ENCODE results near the gene VANGL2.

VANGL2 gene

GRCh38 chr1:160439718-160440117 is 39.4 kb downstream of the VANGL2 start:
- no peak overlapping the region for H3K4me3 ChIP-seq (ENCODE audit: low read depth, low read length)
- CTCF ChIA-PET, result interaction anchor here (1.2 kb wide), 1 partner anchor 11 kb away, joined by 3 read pairs; no protein-coding TSS in a partner anchor
- no peak for DNase-seq (ENCODE audit: low read depth, low spot score)
- no peak for TF ChIP-seq CTCF (IDR thresholded peaks at IDR 0.05; ENCODE audit: insufficient read depth, low read length, missing control alignments)
- POLR2A ChIA-PET, result no interaction called here

GRCh38 chr1:160446945-160447600 is 46.7 kb downstream of the VANGL2 start:
- no peak overlapping the region for H3K4me3 ChIP-seq (ENCODE audit: low read depth, low read length)
- TF ChIP-seq CTCF (IDR thresholded peaks at IDR 0.05; ENCODE audit: insufficient read depth, low read length, missing control alignments), result no peak
- DNase-seq (ENCODE audit: low read depth, low spot score), result no peak
- CTCF ChIA-PET, result interaction anchor here (1.0 kb wide), 1 partner anchor 18 kb away, joined by 3 read pairs; no protein-coding TSS in a partner anchor
- POLR2A ChIA-PET, result no interaction called here

GRCh38 chr1:160449494-160449893 is 49.1 kb downstream of the VANGL2 start:
- POLR2A ChIA-PET, result no interaction called here
- DNase-seq (ENCODE audit: low read depth, low spot score), result no peak
- H3K4me3 ChIP-seq (ENCODE audit: low read depth, low read length), result no peak overlapping the region
- TF ChIP-seq CTCF (IDR thresholded peaks at IDR 0.05; ENCODE audit: insufficient read depth, low read length, missing control alignments), result no peak
- CTCF ChIA-PET, result no interaction called here

GRCh38 chr1:160451119-160451858 is 50.9 kb downstream of the VANGL2 start:
- no peak for TF ChIP-seq CTCF (IDR thresholded peaks at IDR 0.05; ENCODE audit: insufficient read depth, low read length, missing control alignments)
- no peak overlapping the region for H3K4me3 ChIP-seq (ENCODE audit: low read depth, low read length)
- POLR2A ChIA-PET, result no interaction called here
- DNase-seq (ENCODE audit: low read depth, low spot score), result no peak
- CTCF ChIA-PET, result interaction anchor here (1.0 kb wide), 1 partner anchor 156 kb away, joined by 3 read pairs; no protein-coding TSS in a partner anchor

- no peak for TF ChIP-seq CTCF (IDR thresholded peaks at IDR 0.05; ENCODE audit: insufficient read depth, low read length, missing control alignments)
- POLR2A ChIA-PET, result no interaction called here
- CTCF ChIA-PET, result interaction anchor here (1.0 kb wide), 1 partner anchor 156 kb away, joined by 3 read pairs; no protein-coding TSS in a partner anchor
- H3K4me3 ChIP-seq (ENCODE audit: low read depth, low read length), result no peak overlapping the region
- DNase-seq (ENCODE audit: low read depth, low spot score), result no peak
Measured at GRCh38 chr1:160451859-160452232, 51.5 kb downstream of the VANGL2 start.

- no peak overlapping the region for H3K4me3 ChIP-seq (ENCODE audit: low read depth, low read length)
- DNase-seq (ENCODE audit: low read depth, low spot score), result no peak
- ChIA-PET CTCF (no interaction called here), POLR2A (no interaction called here)
- no peak for TF ChIP-seq CTCF (IDR thresholded peaks at IDR 0.05; ENCODE audit: insufficient read depth, low read length, missing control alignments)
Measured at GRCh38 chr1:160453443-160453842, 53.1 kb downstream of the VANGL2 start.

All from AG04449 (cell line).